Activated naive CD4-positive, alpha-beta T cell treated with anti-CD3 and anti-CD28 coated beads, Interleukin-2, amount 50 U/mL, for 24 hours (primary cell): ENCODE measurements around the gene MECR.
A peak's percentile ranks its signal among the peaks of the same experiment; 100 is the strongest.

Source experiments
- H3K27ac Mint-ChIP-seq: one replicate; pipeline ENCODE4 v1.8.0; 2021; ENCODE audit warnings: mild to moderate bottlenecking, mixed read lengths
- H3K27me3 Mint-ChIP-seq: one replicate; pipeline ENCODE4 v1.8.0; 2021; ENCODE audit warnings: mixed read lengths
- H3K36me3 Mint-ChIP-seq: one replicate; pipeline ENCODE4 v1.8.0; 2021; ENCODE audit warnings: mixed read lengths
- H3K4me1 Mint-ChIP-seq: one replicate; pipeline ENCODE4 v1.8.0; 2021; ENCODE audit warnings: mixed read lengths
- H3K4me3 Mint-ChIP-seq: one replicate; pipeline ENCODE4 v1.8.0; 2021; ENCODE audit warnings: mild to moderate bottlenecking, mixed read lengths
- H3K9me3 Mint-ChIP-seq: one replicate; pipeline ENCODE4 v1.8.0; 2021; ENCODE audit warnings: mixed read lengths

The MECR gene

GRCh38 chr1:29202584-29203340, 28.0 kb downstream of the MECR start:
- Mint-ChIP-seq H3K27me3 (no peaks in the 10 kb centered on the region), H3K36me3 (peaks cover 6% of the 10 kb centered on the region), H3K4me1 (peaks cover 5% of the 10 kb centered on the region), H3K9me3 (no peaks in the 10 kb centered on the region), H3K27ac (no peak overlapping the region), H3K4me3 (no peak overlapping the region)

DNA sequence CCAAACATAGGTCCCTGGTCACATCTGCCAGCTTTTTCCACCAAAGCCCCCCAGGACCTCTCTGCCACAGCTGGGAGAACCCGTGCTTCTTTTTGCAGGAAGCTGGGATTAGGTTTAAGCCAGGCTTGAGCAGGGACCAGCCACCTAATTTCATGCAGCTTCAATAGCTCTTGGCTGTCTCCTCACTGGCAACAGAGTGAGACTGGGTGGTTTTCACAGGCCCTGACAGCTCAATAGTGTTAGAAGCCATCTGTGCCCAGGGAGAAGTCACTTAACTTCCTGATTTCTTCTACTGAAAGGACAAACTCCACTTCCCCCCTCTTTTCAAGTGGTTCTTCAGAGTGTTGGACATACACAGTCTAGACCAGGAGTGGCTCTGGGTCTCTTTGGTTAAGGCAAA, 28.7 kb downstream of the MECR start:
- no peaks in the 10 kb centered on the region for H3K9me3 Mint-ChIP-seq
- peaks cover 5% of the 10 kb centered on the region for H3K4me1 Mint-ChIP-seq
- H3K36me3 Mint-ChIP-seq = peaks cover 6% of the 10 kb centered on the region
- no peaks in the 10 kb centered on the region for H3K27me3 Mint-ChIP-seq
- no peak overlapping the region for H3K4me3 Mint-ChIP-seq
- H3K27ac Mint-ChIP-seq = no peak overlapping the region

GRCh38 chr1:29201595-29202051, 29.1 kb downstream of the MECR start:
- Mint-ChIP-seq H3K4me3 (no peak overlapping the region), H3K27me3 (no peaks in the 10 kb centered on the region), H3K27ac (no peak overlapping the region), H3K4me1 (peaks cover 5% of the 10 kb centered on the region), H3K9me3 (no peaks in the 10 kb centered on the region), H3K36me3 (peaks cover 6% of the 10 kb centered on the region)

- Mint-ChIP-seq H3K36me3 (peaks cover 6% of the 10 kb centered on the region), H3K27ac (no peak overlapping the region), H3K27me3 (no peaks in the 10 kb centered on the region), H3K4me1 (peaks cover 5% of the 10 kb centered on the region), H3K4me3 (no peak overlapping the region), H3K9me3 (no peaks in the 10 kb centered on the region)
These were observed 29.7 kb downstream of the MECR start for GRCh38 chr1:29200906-29201594.

GRCh38 chr1:29197993-29198392, 32.7 kb downstream of the MECR start:
- Mint-ChIP-seq H3K27ac (no peak overlapping the region), H3K9me3 (no peaks in the 10 kb centered on the region), H3K4me1 (peaks cover 5% of the 10 kb centered on the region), H3K36me3 (peaks cover 9% of the 10 kb centered on the region), H3K4me3 (no peak overlapping the region), H3K27me3 (no peaks in the 10 kb centered on the region)

GRCh38 chr1:29197590-29197924, 33.2 kb downstream of the MECR start:
- H3K4me1 Mint-ChIP-seq = peaks cover under 1% of the 10 kb centered on the region
- peaks cover 8% of the 10 kb centered on the region for H3K36me3 Mint-ChIP-seq

GRCh38 chr1:29196863-29197589, 33.7 kb downstream of the MECR start:
- Mint-ChIP-seq H3K27ac (no peak overlapping the region), H3K4me1 (no peaks in the 10 kb centered on the region), H3K4me3 (no peak overlapping the region), H3K27me3 (no peaks in the 10 kb centered on the region), H3K36me3 (peaks cover 9% of the 10 kb centered on the region), H3K9me3 (no peaks in the 10 kb centered on the region)

More at GRCh38 chr1:29197590-29197924, 33.2 kb downstream of the MECR start:
- Mint-ChIP-seq H3K9me3 (no peaks in the 10 kb centered on the region), H3K27me3 (no peaks in the 10 kb centered on the region), H3K4me3 (no peak overlapping the region), H3K27ac (no peak overlapping the region)

- Mint-ChIP-seq H3K27ac (no peak overlapping the region), H3K4me3 (no peak overlapping the region), H3K9me3 (no peaks in the 10 kb centered on the region), H3K4me1 (no peaks in the 10 kb centered on the region), H3K27me3 (no peaks in the 10 kb centered on the region), H3K36me3 (peaks cover 9% of the 10 kb centered on the region)
These were observed 34.8 kb downstream of the MECR start for GRCh38 chr1:29195881-29196291.

DNA sequence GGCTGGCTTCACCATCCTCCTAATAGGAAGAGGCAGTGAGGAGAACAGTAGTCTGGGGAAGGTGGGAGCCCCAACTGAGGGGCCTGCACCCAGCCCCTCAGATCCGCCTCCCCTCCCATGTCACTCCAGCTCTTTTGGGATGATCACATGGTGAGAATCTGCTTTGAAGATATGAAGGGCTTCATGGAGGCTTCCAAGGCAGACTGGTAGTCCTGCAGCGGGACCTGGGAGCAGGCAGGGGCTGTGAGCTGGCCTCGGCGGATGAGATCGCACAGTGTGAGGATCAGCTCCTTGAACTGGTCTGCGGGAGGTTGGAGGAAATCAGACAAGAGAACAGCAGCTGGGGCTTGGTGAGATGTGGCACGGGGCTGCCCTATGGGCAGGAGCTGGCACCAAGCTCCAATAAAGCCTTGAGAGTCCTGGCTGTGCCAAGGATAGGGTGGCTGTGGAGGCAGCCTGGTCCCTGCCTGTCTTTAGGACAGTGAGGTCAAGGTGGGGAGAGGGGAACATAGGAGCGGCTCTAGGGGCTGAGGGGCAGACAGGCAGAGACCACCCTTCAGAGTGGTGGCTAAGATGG, 36.8 kb downstream of the MECR start:
- Mint-ChIP-seq H3K4me3 (no peak overlapping the region), H3K27me3 (no peaks in the 10 kb centered on the region), H3K4me1 (no peaks in the 10 kb centered on the region), H3K27ac (no peak overlapping the region), H3K9me3 (no peaks in the 10 kb centered on the region), H3K36me3 (peaks cover 9% of the 10 kb centered on the region)

DNA sequence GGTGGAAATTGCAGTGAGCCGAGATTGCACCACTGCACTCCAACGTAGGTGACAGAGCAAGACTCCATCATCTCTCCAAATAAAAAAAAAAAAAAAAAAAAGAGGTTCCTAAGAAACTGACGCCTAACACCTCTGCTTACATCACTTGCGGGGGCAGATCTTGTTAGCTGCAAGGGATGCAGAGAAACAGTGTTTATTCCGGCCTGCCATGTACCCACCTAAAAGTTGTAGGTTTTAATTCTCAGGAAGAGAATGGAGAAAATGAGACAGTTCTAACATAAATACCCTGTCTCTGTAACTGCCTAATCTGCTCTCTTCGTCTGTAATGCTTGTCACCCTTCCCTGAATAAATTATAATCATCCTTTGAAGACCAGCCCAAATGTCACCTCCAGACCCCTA, 40.0 kb downstream of the MECR start:
- no peak overlapping the region for H3K27ac Mint-ChIP-seq
- H3K4me3 Mint-ChIP-seq = no peak overlapping the region
- H3K4me1 Mint-ChIP-seq = no peaks in the 10 kb centered on the region
- no peaks in the 10 kb centered on the region for H3K27me3 Mint-ChIP-seq
- H3K36me3 Mint-ChIP-seq = peaks cover 9% of the 10 kb centered on the region
- no peaks in the 10 kb centered on the region for H3K9me3 Mint-ChIP-seq

- H3K4me1 Mint-ChIP-seq = peaks cover 13% of the 10 kb centered on the region
- no peaks in the 10 kb centered on the region for H3K36me3 Mint-ChIP-seq
- H3K27me3 Mint-ChIP-seq = no peaks in the 10 kb centered on the region
- no peak overlapping the region for H3K4me3 Mint-ChIP-seq
- H3K27ac Mint-ChIP-seq = no peak overlapping the region
- H3K9me3 Mint-ChIP-seq = no peaks in the 10 kb centered on the region
These were observed 44.0 kb downstream of the MECR start for GRCh38 chr1:29186707-29187106.

DNA sequence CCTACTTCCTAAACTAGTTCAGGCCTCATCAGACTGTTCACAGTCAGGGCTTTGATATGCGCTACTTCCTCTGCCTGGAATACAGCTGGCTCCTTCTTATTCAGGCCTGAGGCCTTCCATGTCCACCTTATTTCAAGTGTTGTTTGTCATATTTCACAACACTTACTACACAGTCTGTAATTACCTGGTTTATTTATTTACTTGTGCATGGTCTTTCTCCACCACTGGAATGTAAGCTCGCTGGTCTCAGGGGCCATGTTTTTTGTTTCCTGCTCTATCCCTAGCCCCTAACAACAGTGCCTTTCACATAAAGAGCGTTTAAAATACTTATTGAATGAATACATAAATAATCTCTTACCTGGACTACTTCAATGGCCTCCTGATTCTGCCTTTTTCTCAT, 44.5 kb downstream of the MECR start:
- Mint-ChIP-seq H3K4me3 (no peak overlapping the region), H3K27me3 (no peaks in the 10 kb centered on the region), H3K9me3 (no peaks in the 10 kb centered on the region), H3K36me3 (no peaks in the 10 kb centered on the region), H3K4me1 (peaks cover 13% of the 10 kb centered on the region), H3K27ac (no peak overlapping the region)

- Mint-ChIP-seq H3K4me3 (peak overlapping the region; percentile 95), H3K27ac (no peak overlapping the region), H3K9me3 (no peaks in the 10 kb centered on the region)
These were observed 47.4 kb downstream of the MECR start for GRCh38 chr1:29183287-29183686.

GRCh38 chr1:29181413-29182225, 49.1 kb downstream of the MECR start, which contains the start of gene SRSF4:
Gene SRSF4 (minus strand): TSS chr1:29181900. CDS start chr1:29181752, 148 bp downstream.
- Mint-ChIP-seq H3K4me3 (peak within 1 kb of the TSS; percentile 95), H3K36me3 (peaks cover 12% of the 10 kb centered on the region), H3K4me1 (peaks cover 51% of the 10 kb centered on the region), H3K27ac (peak within 1 kb of the TSS; percentile 99), H3K9me3 (no peaks in the 10 kb centered on the region), H3K27me3 (no peaks in the 10 kb centered on the region)

More at GRCh38 chr1:29183287-29183686, 47.4 kb downstream of the MECR start:
- peaks cover 36% of the 10 kb centered on the region for H3K4me1 Mint-ChIP-seq
- H3K27me3 Mint-ChIP-seq = no peaks in the 10 kb centered on the region
- H3K36me3 Mint-ChIP-seq = peaks cover 12% of the 10 kb centered on the region
